OCI-LY1 (cell line): ENCODE data around the gene N4BP2L2.

ENCODE experiments used
- EZH2 ChIP-seq: fragments of 200-600 bp; sonication (generic), shearing (Covaris generic); IDR thresholded peaks from 2 replicates; pipeline ENCODE4 v1.8.0; 2017; ENCODE audit warnings: borderline replicate concordance, mixed run types, mild to moderate bottlenecking, antibody characterized with exemption, low read length, moderate library complexity, mixed read lengths
- TF ChIP-seq, protein P1 (sequence below): fragments of 200-600 bp; sonication (generic), shearing (Covaris generic); IDR thresholded peaks from 2 replicates; pipeline ENCODE4 v1.5.1; 2017; ENCODE audit warnings: mild to moderate bottlenecking, antibody characterized with exemption, low read length, moderate library complexity, mixed read lengths

DNA sequence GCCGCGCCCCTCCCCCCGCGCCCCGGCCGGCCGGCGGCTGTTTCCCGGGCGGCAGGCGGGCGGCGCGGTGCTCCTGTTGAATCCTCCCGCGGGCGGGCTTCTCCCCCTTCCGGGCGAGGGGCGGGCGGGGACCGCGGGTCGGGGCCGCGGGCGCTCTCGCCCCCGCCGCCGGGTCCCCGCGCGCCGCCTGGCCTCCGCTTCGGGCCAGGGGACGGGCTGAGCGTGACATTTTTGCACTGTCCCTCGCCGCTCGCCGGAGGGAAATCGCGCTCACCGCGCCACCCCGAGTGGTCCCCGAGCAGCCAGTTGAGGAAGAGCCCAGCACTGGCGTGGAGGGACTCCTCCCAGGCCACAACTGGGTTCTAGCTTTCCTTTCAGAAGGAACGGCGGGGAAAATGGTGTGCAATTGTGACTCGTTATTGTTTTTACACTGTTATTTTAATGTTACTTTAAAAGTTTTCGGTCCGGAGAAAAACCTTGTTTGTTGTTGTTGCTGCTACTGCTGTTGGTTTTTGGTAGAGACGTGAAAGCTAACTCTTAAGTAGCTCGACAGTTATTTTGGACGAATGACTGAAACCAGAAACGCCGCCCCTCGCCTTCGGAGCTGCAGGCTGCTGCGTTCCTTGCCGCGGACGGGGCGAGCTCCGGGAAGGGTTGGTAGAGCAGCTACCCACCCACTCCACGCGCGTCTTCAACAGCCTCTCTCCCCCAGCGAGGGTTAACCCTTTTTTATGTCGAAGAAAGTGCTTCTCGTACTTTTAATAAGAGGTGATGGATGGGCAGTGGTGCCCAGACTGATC is 48.6 kb upstream of the N4BP2L2 start:
- TF ChIP-seq, protein P1, sequence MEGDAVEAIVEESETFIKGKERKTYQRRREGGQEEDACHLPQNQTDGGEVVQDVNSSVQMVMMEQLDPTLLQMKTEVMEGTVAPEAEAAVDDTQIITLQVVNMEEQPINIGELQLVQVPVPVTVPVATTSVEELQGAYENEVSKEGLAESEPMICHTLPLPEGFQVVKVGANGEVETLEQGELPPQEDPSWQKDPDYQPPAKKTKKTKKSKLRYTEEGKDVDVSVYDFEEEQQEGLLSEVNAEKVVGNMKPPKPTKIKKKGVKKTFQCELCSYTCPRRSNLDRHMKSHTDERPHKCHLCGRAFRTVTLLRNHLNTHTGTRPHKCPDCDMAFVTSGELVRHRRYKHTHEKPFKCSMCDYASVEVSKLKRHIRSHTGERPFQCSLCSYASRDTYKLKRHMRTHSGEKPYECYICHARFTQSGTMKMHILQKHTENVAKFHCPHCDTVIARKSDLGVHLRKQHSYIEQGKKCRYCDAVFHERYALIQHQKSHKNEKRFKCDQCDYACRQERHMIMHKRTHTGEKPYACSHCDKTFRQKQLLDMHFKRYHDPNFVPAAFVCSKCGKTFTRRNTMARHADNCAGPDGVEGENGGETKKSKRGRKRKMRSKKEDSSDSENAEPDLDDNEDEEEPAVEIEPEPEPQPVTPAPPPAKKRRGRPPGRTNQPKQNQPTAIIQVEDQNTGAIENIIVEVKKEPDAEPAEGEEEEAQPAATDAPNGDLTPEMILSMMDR, result no peak
- TF ChIP-seq EZH2, result no peak
